Neural crest cell (in vitro differentiated cells): ENCODE measurements around the gene BICD2. TPM values are rescaled to one million over a fixed set of nuclear protein-coding genes. Genes with fewer than 3 reads are reported as not detected.

Experiments used
- DNase-seq: peaks from one replicate; pipeline ENCODE4 v3.0.0; 2021; ENCODE audit warnings: low read depth, mixed read lengths, low spot score
- H3K27ac Mint-ChIP-seq: one replicate; pipeline ENCODE4 v1.8.0; 2021; ENCODE audit warnings: mild to moderate bottlenecking, mixed read lengths; ENCODE audit not compliant: unreplicated experiment
- H3K27me3 Mint-ChIP-seq: 2 replicates; pipeline ENCODE4 v1.8.0; 2021; ENCODE audit warnings: low read depth, mild to moderate bottlenecking, mixed read lengths
- H3K36me3 Mint-ChIP-seq: 2 replicates; pipeline ENCODE4 v1.8.0; 2021; ENCODE audit warnings: low read depth, mild to moderate bottlenecking, mixed read lengths
- H3K4me1 Mint-ChIP-seq: 2 replicates; pipeline ENCODE4 v1.8.0; 2021; ENCODE audit warnings: mixed read lengths
- H3K4me3 Mint-ChIP-seq: one replicate; pipeline ENCODE4 v1.8.0; 2021; ENCODE audit warnings: mild to moderate bottlenecking, mixed read lengths
- H3K9me3 Mint-ChIP-seq: 2 replicates; pipeline ENCODE4 v1.8.0; 2021; ENCODE audit warnings: mixed read lengths
- CTCF ChIP-seq: fragments of 200-600 bp; sonication (generic); conservative IDR thresholded peaks from 2 replicates; pipeline ENCODE4 v1.5.0; 2021; ENCODE audit warnings: antibody characterized with exemption, mild to moderate bottlenecking
- total RNA-seq: library from RNA; stranded (reverse); gene quantifications from 2 replicates; pipeline ENCODE4 v1.2.1, GENCODE V29; 2021

BICD2 gene
- total RNA-seq, 1 donor from 2014 or later: 41.5 TPM

GRCh38 chr9:92737216-92737606 lies 27.4 kb downstream of the BICD2 start:
- Mint-ChIP-seq H3K9me3 (no peaks in the 10 kb centered on the region), H3K4me1 (peaks cover 37% of the 10 kb centered on the region), H3K36me3 (peaks cover 2% of the 10 kb centered on the region), H3K4me3 (no peak overlapping the region), H3K27ac (no peak overlapping the region), H3K27me3 (no peaks in the 10 kb centered on the region)
- no peak for DNase-seq
- TF ChIP-seq CTCF: no peak

GRCh38 chr9:92736563-92737215 lies 27.9 kb downstream of the BICD2 start:
- no peak overlapping the region for H3K4me3 Mint-ChIP-seq
- H3K36me3 Mint-ChIP-seq: peaks cover 2% of the 10 kb centered on the region
- TF ChIP-seq CTCF: no peak
- peaks cover 37% of the 10 kb centered on the region for H3K4me1 Mint-ChIP-seq
- no peak overlapping the region for H3K27ac Mint-ChIP-seq
- no peak for DNase-seq
- no peaks in the 10 kb centered on the region for H3K9me3 Mint-ChIP-seq
- no peaks in the 10 kb centered on the region for H3K27me3 Mint-ChIP-seq

GRCh38 chr9:92735636-92736562 lies 28.7 kb downstream of the BICD2 start:
- peak overlapping the region; percentile 78 for H3K27ac Mint-ChIP-seq
- no peak overlapping the region for H3K4me3 Mint-ChIP-seq
- no peaks in the 10 kb centered on the region for H3K9me3 Mint-ChIP-seq
- H3K36me3 Mint-ChIP-seq: peaks cover 2% of the 10 kb centered on the region
- H3K4me1 Mint-ChIP-seq: peaks cover 29% of the 10 kb centered on the region
- H3K27me3 Mint-ChIP-seq: no peaks in the 10 kb centered on the region
- no peak for TF ChIP-seq CTCF
- DNase-seq: no peak

GRCh38 chr9:92734931-92735635 lies 29.6 kb downstream of the BICD2 start:
- H3K36me3 Mint-ChIP-seq: peaks cover 2% of the 10 kb centered on the region
- no peak for TF ChIP-seq CTCF
- peak overlapping the region; percentile 78 for H3K27ac Mint-ChIP-seq
- no peaks in the 10 kb centered on the region for H3K27me3 Mint-ChIP-seq
- H3K4me3 Mint-ChIP-seq: no peak overlapping the region
- H3K9me3 Mint-ChIP-seq: no peaks in the 10 kb centered on the region
- H3K4me1 Mint-ChIP-seq: peaks cover 32% of the 10 kb centered on the region
- DNase-seq: no peak

GRCh38 chr9:92730897-92731296 lies 33.7 kb downstream of the BICD2 start:
- peaks cover 47% of the 10 kb centered on the region for H3K4me1 Mint-ChIP-seq
- H3K4me3 Mint-ChIP-seq: no peak overlapping the region
- no peaks in the 10 kb centered on the region for H3K27me3 Mint-ChIP-seq
- no peak for TF ChIP-seq CTCF
- H3K9me3 Mint-ChIP-seq: no peaks in the 10 kb centered on the region
- DNase-seq: no peak
- H3K36me3 Mint-ChIP-seq: peaks cover 2% of the 10 kb centered on the region
- H3K27ac Mint-ChIP-seq: no peak overlapping the region
